ENCODE data around the gene SLC38A11. TPM values are rescaled to one million over a fixed set of nuclear protein-coding genes. Genes with fewer than 3 reads are reported as not detected.

The SLC38A11 gene
- total RNA-seq, 4 donors from 2014 or later: 2.4 to 12.0 (median 3.3) TPM; not detected in 1

DNA sequence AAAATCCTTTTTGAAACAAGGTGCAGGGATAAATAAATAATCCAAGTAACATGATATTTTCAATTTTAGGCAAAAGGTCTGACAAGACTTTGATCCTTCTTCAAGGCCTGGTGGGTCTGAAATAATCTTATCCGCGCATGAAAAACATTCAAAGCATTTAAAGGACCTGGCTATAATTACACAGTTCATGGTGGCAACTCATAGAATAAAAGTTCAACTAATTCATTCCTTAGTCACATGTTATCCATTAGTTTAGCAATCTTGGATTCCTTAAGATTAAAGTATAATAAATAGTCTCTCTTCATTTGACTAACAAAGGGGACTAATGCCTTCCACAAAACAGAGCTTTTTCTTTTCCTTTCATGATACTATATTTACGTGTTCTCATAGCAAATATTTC lies 21.0 kb upstream of the SLC38A11 start:
- DNase-seq: no peak
- Histone ChIP-seq H3K4me3 (no peak overlapping the region), H3K36me3 (no peaks in the 10 kb centered on the region), H3K4me1 (peaks cover 0 to 1% (median 0%) of the 10 kb centered on the region in 4 donors), H3K27ac (no peak overlapping the region), H3K9me3 (no peaks in the 10 kb centered on the region), H3K27me3 (no peaks in the 10 kb centered on the region)
- WGBS, 2 donors (ENCODE audit: low coverage in 1 of 2): 85 to 88% methylated on average over 3 of the region's 3 CpGs
- in situ Hi-C loops (cut with MboI; ENCODE audit: low pct_ligation_motif_present in 1 of 4, low pct_unique_long_range_greater_than_20kb in 1 of 4, low sequenced_read_pairs in 3 of 4) (no loop called here), intact Hi-C loops (cut with DNase I; ENCODE audit: low total_unique reads) (no loop called here)
- TF ChIP-seq POLR2AphosphoS5 (IDR thresholded peaks at IDR 0.05) (no peak), EP300 (IDR thresholded peaks at IDR 0.05; ENCODE audit: low read depth) (no peak), POLR2A (IDR thresholded peaks at IDR 0.05) (no peak)
- TF ChIP-seq, protein P1, sequence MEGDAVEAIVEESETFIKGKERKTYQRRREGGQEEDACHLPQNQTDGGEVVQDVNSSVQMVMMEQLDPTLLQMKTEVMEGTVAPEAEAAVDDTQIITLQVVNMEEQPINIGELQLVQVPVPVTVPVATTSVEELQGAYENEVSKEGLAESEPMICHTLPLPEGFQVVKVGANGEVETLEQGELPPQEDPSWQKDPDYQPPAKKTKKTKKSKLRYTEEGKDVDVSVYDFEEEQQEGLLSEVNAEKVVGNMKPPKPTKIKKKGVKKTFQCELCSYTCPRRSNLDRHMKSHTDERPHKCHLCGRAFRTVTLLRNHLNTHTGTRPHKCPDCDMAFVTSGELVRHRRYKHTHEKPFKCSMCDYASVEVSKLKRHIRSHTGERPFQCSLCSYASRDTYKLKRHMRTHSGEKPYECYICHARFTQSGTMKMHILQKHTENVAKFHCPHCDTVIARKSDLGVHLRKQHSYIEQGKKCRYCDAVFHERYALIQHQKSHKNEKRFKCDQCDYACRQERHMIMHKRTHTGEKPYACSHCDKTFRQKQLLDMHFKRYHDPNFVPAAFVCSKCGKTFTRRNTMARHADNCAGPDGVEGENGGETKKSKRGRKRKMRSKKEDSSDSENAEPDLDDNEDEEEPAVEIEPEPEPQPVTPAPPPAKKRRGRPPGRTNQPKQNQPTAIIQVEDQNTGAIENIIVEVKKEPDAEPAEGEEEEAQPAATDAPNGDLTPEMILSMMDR (IDR thresholded peaks at IDR 0.05): no peak

DNA sequence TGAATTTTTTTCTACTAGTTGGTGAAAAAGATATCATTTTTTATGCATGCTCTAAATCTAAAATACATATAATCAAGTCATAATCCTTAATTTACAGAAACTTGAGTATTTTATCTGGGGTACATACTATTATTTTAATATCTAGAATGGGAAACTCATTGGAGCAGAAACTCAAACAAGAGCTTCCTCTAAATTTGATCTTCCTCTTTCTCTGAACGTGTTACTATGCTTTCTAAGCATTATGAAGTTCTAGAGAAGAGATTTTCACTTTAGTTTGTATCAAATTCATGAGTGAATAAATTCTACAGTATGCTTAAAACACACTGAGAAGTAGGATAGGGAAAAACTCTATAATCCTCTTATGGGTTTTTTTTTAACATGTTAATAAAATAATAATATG lies 20.6 kb upstream of the SLC38A11 start:
- in situ Hi-C loops (cut with MboI; ENCODE audit: low pct_ligation_motif_present in 1 of 4, low pct_unique_long_range_greater_than_20kb in 1 of 4, low sequenced_read_pairs in 3 of 4) (no loop called here), intact Hi-C loops (cut with DNase I; ENCODE audit: low total_unique reads) (no loop called here)
- no peaks in the 10 kb centered on the region for H3K4me1 ChIP-seq
- WGBS, 2 donors (ENCODE audit: low coverage in 1 of 2): 56 to 57% methylated on average over 1 of the region's 1 CpG
- H3K36me3 ChIP-seq: no peaks in the 10 kb centered on the region
- no peaks in the 10 kb centered on the region for H3K9me3 ChIP-seq
- TF ChIP-seq, protein P1 (IDR thresholded peaks at IDR 0.05): no peak
- TF ChIP-seq POLR2A (IDR thresholded peaks at IDR 0.05) (no peak), EP300 (IDR thresholded peaks at IDR 0.05; ENCODE audit: low read depth) (no peak), POLR2AphosphoS5 (IDR thresholded peaks at IDR 0.05) (no peak)
- H3K27ac ChIP-seq: no peak overlapping the region
- no peak overlapping the region for H3K4me3 ChIP-seq
- H3K27me3 ChIP-seq: no peaks in the 10 kb centered on the region
- no peak for DNase-seq

DNA sequence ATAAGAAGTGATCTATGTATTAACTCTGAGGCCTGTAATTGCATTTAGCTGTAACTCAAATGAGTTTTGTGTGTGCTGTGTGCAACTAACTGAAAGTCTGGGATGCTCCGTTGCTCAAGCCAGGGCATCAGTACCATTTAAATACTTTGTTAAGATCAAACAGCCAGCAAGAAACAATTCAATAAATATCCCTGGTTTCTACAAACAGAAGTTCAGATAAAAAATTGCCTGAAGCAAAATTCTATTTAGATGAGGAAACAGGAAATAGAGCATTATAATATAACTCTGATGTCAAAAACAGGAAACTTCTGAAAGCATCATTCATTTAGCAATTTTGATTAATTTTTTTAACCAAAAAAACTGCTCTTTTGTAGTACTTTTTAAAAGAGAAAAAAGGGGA lies 18.9 kb upstream of the SLC38A11 start:
- in situ Hi-C loops (cut with MboI; ENCODE audit: low pct_ligation_motif_present in 1 of 4, low pct_unique_long_range_greater_than_20kb in 1 of 4, low sequenced_read_pairs in 3 of 4): no loop called here
- H3K9me3 ChIP-seq: no peaks in the 10 kb centered on the region
- no peak for DNase-seq
- H3K36me3 ChIP-seq: no peaks in the 10 kb centered on the region
- no peak overlapping the region for H3K4me3 ChIP-seq
- WGBS, 2 donors (ENCODE audit: low coverage in 1 of 2): 79% methylated on average over 1 of the region's 1 CpG; no CpG with 5 or more reads in 1 of the 2 donors
- intact Hi-C loops (cut with DNase I; ENCODE audit: low total_unique reads): no loop called here
- H3K27ac ChIP-seq: no peak overlapping the region
- TF ChIP-seq POLR2A (IDR thresholded peaks at IDR 0.05) (no peak), EP300 (IDR thresholded peaks at IDR 0.05; ENCODE audit: low read depth) (no peak), POLR2AphosphoS5 (IDR thresholded peaks at IDR 0.05) (no peak)
- TF ChIP-seq, protein P1 (IDR thresholded peaks at IDR 0.05): no peak
- no peaks in the 10 kb centered on the region for H3K4me1 ChIP-seq
- no peaks in the 10 kb centered on the region for H3K27me3 ChIP-seq

DNA sequence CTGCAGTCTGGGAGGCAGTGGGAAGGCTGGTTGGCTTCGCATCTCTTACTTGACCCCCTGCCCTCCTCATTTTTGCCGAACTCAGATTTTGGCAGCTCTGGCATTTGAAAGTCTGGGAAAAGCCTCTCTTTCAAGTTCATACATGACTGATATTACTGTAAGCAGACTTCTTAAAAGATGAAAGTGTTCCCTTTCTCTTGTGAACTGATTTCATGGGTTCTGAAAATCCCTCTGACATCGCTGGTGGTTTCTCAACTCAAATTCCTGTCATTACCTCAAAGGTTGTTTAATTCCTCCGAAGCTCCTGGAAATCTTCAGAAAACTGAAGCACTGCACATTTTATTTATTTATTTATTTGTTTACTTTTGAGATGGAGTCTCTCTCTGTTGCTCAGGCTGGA lies 16.9 kb upstream of the SLC38A11 start:
- no peaks in the 10 kb centered on the region for H3K27me3 ChIP-seq
- H3K36me3 ChIP-seq: no peaks in the 10 kb centered on the region
- no peak overlapping the region for H3K27ac ChIP-seq
- no peak for DNase-seq
- 89 to 97% methylated on average over 4 of the region's 4 CpGs for WGBS, 2 donors (ENCODE audit: low coverage in 1 of 2)
- intact Hi-C loops (cut with DNase I; ENCODE audit: low total_unique reads): no loop called here
- TF ChIP-seq EP300 (IDR thresholded peaks at IDR 0.05; ENCODE audit: low read depth) (no peak), POLR2AphosphoS5 (IDR thresholded peaks at IDR 0.05) (no peak), POLR2A (IDR thresholded peaks at IDR 0.05) (no peak)
- TF ChIP-seq, protein P1 (IDR thresholded peaks at IDR 0.05): no peak
- H3K9me3 ChIP-seq: no peaks in the 10 kb centered on the region
- in situ Hi-C loops (cut with MboI; ENCODE audit: low pct_ligation_motif_present in 1 of 4, low pct_unique_long_range_greater_than_20kb in 1 of 4, low sequenced_read_pairs in 3 of 4): no loop called here
- peaks cover 0 to 5% (median 0%) of the 10 kb centered on the region in 4 donors for H3K4me1 ChIP-seq
- H3K4me3 ChIP-seq: no peak overlapping the region
